Fibroblast of skin of right biceps (primary cell): Measurements from ENCODE around the gene ABCC8.
A peak's percentile ranks its signal among the peaks of the same experiment; 100 is the strongest.

ENCODE experiments used
- DNase-seq: peaks from one replicate; pipeline ENCODE4 v3.0.0-alpha.2; 2013

Gene ABCC8

DNA sequence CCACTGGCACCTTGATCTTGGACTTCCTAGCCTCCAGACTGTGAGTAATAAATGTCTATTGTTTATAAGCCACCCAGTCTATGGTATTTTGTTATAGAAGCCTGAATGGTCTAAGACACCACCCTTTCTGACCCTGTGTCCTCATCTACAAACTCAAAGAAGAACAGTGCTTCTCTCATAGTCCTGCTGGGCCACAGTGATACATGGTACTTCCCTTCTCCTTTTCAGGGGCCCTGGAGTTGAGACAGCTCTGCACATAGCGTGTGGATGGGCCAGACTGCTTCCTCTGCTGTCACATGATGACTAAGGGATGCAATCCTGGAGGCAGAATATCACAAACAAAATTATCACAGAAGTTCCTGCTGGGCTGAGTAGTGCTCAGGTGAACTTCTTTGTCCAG lies 93.2 kb downstream of the ABCC8 start:
- DNase-seq: peak; percentile 3

DNA sequence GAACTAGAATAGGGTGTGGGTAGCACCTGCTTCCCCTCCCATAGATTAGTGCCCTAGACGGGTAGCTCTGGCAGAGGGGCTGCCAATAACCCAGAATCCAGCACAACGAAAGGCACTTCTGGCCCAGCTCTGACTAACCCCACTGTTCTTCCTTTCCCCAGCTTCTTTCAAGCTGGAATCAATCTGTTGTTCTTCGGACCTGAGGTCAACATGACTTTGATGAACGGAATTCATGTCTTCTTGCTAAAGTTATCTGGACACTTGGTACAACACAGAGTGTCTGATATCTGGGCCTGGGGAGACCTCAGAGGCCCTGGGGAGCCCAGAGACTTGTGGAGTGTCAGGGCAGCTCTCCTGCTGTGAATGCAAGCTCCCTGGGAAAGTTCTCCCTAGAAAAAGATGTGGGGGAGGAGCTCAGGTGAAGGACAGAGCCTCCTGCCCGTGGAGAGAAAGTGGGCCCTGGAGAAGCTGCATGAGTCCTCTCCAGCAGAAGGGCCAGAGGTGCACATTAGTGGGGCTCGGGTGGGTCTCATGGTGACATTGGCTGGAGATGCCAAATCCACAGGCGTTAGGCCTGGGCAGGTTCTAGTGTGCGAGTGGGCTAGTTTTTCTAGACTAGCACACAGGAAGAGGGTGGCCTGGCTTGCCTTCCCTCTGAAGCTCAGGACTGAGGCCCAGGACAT lies 94.5 kb downstream of the ABCC8 start:
- no peak for DNase-seq

DNA sequence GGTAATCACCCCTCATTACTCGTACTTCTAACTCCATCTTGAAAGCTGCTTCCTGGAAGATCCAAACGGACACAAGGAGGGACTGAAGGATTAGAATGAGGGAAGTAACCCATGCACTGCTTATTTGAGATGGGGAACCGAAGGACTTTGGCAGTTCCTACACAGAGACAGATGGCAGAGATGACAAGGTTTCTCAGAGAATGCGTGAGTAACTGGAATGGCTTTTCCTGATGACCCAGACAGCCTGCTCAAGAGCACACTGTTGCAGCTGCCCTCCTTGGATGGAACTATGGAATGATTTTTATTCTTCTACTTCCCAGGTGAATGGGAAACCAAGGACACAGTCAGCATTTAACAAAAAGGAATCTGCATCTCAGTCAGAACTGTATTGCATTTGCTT lies 95.5 kb downstream of the ABCC8 start:
- peak; percentile 51 for DNase-seq

DNA sequence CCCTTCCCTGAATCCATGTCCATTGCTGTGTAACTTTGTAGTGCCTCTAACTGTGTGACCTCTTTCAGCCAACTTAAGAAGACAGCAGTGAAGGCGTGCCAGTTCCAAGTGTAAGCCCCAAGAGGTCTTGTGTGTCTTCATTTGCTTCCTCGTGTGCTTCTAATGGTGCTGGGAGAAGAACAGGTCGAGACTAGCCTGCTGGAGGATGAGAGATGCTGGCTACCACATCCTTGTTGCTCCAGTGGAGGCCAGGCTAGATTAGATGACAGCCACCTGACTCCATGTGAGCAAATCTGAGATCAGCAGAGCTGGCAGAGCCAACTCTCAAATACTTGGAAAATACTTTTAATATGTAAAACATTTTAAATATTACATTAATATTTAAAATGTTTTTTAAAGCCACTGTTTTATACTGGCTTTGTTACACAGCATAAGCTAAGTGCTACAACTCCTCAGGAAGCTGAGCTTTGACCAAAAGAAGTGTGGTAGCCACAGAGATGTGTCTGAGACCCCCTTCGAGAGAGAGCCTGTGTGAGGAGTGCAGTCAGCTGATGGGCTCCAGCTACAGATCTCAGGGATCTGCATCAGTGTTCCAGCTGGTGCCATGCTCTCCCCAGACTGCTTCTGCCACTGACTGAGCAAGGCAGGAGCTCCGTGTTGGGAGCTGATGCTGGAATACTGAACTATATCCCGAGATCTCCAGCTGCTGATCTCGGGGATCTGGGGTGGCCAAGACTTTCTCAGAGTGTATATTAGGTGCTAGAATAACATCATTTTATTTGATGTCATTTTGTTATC lies 97.1 kb downstream of the ABCC8 start:
- DNase-seq: no peak

DNA sequence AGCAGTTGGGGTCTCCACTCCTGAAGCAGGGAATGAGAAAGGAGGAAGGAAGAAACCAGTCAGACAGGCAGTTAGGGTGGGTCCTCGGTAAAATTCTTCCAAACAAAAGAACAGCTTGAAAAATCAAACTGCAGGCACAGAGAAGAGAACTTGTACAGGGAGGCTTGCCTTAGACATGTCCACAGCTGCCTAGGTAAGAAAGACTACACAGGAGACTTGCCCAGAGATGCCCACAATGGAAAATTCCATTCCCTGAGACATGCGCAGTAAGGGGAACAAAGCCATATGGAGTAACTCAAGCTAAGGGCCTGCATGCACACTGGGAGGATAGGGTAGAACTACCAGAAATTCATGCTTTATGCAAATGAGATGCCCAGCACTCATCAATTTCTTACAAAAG lies 98.0 kb downstream of the ABCC8 start:
- no peak for DNase-seq

DNA sequence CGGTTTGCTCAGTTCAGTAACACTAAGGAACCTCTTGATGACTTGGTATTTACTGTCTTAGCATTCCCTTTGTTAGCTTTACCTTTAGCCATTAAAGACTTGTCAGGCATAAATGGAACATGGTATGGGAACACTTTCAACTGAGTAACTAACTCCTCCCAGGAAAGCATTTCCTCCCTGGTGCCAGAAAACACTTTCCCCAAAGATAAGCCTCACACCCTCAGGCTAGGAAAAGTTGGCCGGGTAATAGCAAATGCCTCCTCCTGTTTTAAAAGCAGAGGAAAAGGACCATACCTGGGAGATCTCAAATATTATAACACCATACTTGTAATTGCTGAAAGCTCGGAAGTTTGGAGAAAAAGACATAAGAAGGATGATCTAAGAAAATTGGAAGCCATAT lies 100.2 kb downstream of the ABCC8 start:
- DNase-seq: no peak

DNA sequence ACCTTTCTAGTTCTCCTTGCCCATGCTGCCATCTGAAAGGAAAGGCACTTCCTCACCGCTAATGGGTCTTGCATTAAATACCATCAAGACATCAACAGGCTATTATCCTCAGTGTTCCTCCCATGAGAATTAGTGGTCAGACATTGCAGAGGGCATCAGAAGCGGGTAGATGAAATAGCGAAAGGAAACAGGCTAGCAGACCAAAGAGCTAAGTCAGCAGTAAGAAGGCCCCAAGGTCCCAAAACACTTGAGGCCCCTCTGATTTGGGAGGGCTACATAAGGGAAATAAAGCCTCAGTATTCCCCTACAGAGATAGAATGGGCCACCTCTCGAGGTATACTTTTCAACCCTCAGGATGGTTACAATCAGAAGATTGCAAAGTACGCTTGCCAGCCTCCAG lies 101.1 kb downstream of the ABCC8 start:
- no peak for DNase-seq

DNA sequence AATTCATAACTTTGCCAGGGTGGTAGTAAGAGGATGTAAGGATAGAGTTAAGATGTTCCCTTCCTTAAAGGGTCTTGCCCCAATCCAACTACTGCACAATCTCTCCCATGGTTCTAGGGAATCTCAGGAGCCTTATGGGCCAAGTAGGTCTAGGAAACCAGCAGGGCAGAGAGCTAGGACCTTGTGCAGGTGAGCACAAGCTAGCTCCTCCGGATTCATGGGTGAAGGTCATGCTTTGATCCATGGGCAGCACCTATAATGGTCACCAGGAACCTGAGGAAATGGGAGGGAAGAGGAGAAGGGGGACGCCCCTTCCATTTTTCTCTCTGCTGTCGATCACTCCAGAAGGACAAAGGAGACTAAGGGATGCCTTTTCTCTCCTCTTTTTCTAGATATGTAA lies 105.0 kb downstream of the ABCC8 start:
- peak; percentile 43 for DNase-seq

DNA sequence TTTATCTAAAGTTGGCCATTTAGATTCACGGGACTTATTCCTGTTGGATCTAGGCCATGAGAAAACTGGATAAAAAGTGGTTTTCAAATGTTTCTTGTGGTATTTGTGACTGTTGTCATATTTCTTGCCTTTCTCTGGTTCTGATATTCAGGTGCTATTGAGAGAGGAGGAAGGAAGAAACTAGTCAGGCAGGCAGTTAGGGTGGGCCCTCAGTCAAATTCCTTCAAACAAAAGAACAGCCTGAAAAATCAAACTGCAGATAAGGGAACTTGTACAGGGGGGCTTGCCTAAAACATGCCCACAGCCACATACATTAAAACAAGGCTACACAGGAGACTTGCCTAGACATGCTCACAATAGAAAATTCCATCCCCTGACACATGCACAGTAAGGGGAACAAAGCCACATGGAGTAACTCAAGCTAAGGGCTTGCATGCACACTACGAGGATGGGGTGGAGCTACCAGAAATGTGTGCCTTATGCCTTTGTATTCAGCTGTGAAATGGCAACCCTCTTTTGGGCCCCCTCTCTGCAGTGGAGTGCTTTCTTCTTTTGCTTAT lies 106.9 kb downstream of the ABCC8 start:
- DNase-seq: no peak

DNA sequence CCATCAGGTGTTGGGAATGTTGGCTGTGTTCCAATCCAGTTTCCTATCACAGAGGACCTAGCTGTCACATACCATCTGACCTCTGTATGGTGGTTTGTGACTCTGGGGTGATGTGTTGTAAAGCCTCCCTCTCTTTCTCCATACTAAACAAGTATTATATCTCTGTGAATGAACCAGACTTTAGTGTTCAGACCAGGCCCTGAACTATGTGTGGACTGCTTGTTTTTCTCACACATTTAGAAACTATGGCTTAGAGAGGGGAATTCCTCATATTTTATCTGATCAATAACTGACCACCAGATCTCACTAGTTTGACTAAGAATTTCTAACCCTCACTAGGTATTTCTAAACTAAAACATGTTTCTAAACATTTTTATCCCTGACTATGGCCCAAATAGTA lies 107.6 kb downstream of the ABCC8 start:
- no peak for DNase-seq

DNA sequence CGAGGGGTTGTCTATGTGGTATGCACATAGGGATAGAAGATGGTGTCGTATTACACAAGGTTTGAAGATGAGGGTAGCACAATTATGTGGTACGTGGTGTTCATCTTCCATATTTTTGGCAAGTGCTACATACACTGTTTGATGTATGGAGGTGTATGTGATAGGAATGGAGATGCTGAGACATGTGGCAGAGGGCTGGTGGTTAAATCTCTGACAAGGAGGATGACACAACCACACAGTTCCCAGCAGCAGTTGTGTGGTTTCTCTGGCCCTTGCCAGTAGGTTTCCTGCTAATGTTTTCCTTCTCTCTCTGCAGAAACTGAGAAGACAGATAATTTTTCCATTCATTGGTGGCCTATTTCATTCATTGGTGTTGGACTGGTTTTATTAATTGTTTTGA lies 108.1 kb downstream of the ABCC8 start:
- DNase-seq: no peak

DNA sequence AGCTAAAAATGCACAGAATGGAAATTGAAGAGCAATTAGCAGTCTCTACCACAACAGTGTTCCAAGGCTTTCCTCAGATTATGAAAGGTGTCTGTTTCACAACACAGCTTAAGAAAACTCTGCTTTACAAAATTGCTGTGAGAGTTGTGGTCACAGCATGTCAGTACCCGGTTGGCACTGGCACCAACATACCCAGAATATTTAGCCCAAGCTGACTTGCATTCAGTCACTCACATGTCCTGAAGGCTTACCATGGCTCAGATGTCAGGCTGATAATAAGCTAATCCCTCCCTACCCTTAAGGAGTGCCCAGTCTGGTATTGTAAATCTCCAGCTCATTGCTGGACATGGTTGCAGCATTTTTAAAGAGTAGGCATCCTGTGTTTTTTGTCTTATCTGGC lies 110.2 kb downstream of the ABCC8 start:
- DNase-seq: no peak

DNA sequence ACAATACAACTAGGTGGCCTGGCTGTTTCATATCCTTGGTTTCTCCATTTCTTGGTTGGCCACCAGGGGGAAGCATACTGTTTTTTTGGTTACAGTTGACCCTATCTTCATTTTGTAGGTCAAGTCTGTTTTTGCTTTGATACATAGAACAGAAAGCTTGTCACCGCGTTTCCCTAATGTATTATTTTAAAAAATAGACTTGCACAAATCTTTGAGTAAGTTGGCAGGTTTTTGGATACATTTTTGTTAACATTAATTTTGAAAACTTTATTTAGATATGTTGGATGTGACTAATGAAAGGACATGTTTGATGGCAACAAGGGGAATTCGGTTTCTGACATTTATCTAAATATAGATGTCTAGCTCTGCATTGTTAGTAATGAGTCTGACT lies 122.0 kb downstream of the ABCC8 start:
- peak; percentile 75 for DNase-seq

DNA sequence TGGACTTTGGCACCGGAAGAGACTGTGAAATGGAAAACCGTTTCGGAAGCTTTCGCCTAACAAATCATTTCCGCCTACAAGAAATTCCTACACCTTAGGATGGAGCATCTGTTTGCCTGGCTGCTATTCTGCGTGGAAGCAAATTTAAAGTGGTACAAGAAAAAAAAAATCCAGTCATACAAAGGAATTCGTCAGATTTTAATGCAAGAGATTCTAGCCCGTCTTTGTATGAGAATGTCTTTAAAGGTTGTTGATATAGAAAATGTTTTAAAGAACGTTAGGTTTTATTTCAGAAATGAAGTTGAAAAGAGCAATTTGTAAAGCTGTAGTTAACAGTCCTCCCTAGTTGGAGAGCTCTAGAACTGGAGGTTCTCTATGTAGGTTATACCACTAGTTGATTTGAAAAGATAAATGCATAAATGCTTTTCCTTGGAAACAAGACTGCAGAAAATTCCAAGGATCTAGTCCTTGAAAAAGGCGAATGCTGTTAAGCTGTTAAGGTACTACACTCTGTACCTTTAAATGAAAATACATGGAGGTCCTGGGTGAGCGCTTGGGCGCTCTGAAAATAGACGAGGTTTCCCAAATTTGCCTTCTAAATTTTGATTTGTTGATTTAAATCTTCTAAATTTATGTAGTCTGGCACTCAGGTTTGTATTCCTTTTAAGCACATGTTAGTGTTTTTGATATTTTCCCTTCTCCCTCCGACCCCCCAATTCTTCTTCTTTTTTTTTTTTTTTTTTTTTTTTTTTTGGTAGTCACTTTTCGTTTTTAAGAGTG lies 122.6 kb downstream of the ABCC8 start:
- DNase-seq: no peak

DNA sequence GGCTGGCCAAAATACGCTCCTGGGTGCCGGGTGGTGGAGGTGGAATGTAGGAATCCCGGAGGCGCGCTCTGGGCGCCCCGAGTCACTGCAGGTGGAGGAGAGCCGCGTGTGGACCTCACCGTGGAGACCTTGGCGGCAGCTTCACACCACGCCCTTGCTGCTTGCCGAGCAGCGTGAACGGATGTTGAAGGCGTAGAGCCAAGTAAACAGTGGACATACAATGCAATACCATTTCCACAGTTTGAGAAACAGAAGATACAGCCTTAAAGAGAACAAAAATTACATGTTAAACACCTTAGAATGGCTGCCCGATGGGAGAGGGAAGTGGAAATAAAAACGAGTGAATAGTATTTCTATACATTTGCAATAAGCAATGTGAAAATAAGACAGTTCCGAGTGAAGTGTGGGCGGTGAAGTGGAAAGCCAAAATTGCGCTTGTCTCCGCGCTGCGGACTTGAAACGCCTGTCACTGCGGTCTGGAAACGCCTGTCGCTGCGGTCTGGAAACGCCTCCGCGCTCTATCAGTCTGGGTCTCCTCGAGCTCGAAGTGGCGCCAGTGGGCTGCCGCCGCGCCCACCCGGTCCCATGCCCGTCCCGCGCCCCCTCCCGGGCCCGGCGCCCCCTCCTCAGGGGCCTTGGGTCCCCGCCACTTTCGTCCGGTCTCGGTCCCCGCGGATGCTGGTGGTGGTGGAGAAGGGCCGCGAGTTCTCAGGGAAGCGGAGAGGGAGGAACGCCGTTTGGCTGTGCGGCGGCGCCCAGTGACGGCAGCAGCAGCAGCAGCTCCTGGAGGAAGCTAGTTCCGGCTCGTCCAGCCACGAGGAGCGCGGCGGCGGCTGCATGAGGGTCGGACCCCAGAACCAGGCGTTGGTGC lies 123.5 kb downstream of the ABCC8 start:
- DNase-seq: peak; percentile 80

DNA sequence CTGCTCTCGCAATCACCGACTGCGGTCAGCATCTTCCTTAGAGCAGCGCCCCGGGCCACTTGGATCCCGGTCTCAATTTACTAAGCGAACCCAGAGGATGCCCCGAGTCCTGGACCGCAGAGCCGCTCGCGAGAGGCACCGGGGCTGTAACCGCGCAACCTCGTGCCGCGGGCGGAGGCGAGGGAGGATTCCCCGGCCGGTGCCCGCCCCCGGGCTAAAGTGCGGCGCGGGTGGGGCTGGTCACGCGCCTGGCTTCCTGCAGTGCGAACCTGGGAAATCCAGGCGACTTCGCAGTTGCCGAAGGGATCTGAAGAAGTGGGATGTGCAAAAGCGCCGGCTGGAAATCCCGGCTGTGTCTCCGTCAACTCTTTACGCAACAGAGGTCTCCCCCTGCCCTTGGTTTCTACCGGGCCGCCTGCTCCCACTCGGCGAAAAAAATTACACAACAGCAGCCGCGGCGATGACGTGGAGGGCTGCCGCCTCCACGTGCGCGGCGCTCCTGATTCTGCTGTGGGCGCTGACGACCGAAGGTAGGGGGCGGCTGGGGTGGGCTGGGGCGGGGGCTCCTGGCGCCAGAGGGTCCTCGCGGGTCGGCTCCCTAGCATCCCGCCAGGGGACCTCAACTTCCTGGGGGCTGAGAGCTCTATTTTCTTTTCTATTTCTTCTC lies 125.0 kb downstream of the ABCC8 start, which contains the start of gene NCR3LG1:
TSS of gene NCR3LG1 (plus strand) at position 291 of the 667 bp plus-strand sequence. CDS start at position 461, 170 bp downstream.
- peak; percentile 57 for DNase-seq

DNA sequence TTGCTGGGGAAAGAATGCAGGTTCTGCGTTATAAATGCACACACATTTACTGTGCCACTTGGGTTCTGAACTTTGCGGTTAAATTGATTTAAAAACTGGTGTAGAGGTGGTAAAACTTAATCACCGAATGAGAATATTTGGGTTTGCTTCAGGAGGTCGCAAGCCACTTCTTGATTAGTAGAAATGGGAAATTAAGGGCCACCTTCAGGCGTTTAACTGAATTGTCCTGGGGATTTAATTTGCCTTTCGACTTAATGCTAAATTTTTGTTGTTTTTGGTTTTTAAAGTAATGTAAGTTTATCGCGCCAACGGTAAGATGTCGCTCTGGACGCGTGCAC lies 125.5 kb downstream of the ABCC8 start:
- DNase-seq: no peak

DNA sequence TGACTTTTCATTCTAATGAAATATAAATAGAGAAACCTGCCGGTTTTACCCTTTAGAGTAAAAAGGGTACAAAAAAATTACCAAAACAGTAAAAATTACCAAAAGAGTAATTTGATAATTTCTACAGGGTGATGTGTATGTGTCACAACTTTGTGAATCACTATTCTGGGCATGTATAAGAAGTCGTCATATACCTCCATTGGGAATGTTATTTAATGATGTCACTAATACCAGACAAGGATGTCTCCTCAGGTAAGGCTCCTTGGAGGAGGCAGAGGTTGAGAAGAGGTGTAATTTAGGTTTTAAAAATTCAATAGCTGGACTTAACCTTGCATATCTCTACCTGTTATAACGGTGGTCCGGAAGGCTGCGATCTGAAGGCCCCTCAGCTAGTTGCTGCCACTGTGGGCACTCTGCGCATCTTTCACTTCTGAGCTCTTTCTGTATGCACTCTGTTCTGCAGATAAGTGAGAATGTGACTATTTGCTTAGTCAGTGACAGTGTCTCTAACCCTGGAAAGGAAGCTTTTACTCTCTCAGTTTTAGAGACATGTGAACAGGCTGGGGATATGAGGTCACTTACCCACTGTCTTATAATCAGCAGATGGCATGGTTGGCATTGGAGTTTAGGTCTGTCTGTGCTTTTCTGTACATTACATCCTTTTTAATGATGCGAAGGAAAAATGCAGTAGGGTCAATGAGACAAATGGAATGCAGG lies 126.0 kb downstream of the ABCC8 start:
- DNase-seq: no peak

DNA sequence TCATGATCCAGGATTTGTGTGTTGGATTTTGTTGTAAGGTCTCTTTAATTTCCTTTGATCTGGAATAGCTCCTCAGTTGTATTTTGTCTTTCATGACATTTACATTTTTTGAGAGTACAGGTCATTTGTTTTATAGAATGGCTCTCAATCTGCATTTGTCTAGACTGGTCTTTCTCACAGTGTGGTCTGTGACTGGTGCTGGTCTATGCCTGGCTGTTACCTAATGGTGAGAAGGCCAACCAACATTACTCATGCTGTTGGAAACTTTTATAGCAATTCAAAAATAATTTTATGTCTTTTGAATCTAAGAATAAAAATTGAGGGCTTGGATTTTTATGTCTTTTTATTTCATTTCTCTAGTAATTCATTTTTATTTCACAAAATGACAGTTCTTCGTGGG lies 129.0 kb downstream of the ABCC8 start:
- DNase-seq: no peak

DNA sequence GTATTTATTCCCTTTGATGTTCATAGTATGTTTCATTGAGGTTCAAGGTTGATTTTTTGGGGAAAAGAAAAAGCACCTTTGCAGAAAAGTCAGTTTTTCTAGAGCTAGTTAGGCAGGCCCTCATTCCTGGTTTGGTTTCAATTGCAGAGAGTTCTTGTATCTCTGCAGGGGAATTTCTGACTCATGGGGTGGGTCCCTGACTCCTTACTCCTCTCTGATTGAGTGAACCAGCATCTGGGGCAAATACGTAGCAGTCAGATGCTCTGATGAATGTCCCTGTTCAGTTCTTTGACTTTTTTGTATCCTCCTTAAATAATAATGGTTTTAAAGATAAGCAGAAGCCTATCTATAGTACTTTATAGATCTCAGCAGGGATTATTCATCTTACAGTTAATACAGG lies 132.7 kb downstream of the ABCC8 start:
- peak; percentile 84 for DNase-seq

DNA sequence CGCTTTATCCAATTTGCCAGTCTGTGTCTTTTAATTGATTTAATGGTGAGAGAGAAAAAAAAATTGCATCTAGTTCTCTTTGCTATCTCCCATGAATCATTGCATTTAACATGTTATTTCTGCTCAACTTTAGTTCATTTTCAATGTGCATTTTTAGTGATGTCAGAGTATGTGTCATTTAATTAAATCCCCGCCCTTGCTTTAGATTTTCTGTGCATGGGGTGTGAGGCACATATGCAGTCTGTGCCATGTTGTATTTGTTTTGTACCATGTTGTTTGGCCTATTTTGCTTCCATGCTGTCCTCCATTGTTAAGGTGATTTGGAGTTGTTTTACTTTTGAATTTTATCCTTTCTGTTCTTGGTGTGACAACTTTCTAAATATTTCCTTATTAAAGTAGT lies 133.4 kb downstream of the ABCC8 start:
- DNase-seq: no peak
